NCI-H1092 (cell line): ENCODE measurements around the gene PEX5L.

Source experiments
- DNase-seq: peaks from one replicate; lab custom pipeline; 2025; lab: John Stamatoyannopoulos, UW

The PEX5L gene

GRCh38 chr3:179897231-179897630 is 139.5 kb downstream of the PEX5L start:
- DNase-seq: no peak

- no peak for DNase-seq
These were observed 140.2 kb downstream of the PEX5L start for GRCh38 chr3:179896507-179896906.

- DNase-seq: no peak
These were observed 141.4 kb downstream of the PEX5L start for GRCh38 chr3:179895330-179895729.

- no peak for DNase-seq
These were observed 149.3 kb downstream of the PEX5L start for GRCh38 chr3:179887295-179887943.

- no peak for DNase-seq
These were observed 150.8 kb downstream of the PEX5L start for GRCh38 chr3:179885950-179886349.

- no peak for DNase-seq
These were observed 152.6 kb downstream of the PEX5L start for GRCh38 chr3:179884136-179884535.

- DNase-seq: no peak
These were observed 154.4 kb downstream of the PEX5L start for GRCh38 chr3:179882292-179882691.

GRCh38 chr3:179881791-179882190 is 154.9 kb downstream of the PEX5L start:
- peak; percentile 6 for DNase-seq

- no peak for DNase-seq
These were observed 155.9 kb downstream of the PEX5L start for GRCh38 chr3:179880868-179881267.

GRCh38 chr3:179876440-179876839 is 160.3 kb downstream of the PEX5L start:
- no peak for DNase-seq

GRCh38 chr3:179872842-179873241 is 163.9 kb downstream of the PEX5L start:
- no peak for DNase-seq

- DNase-seq: no peak
These were observed 165.0 kb downstream of the PEX5L start for GRCh38 chr3:179871782-179872181.

GRCh38 chr3:179868715-179869114 is 168.0 kb downstream of the PEX5L start:
- no peak for DNase-seq

- no peak for DNase-seq
These were observed 168.8 kb downstream of the PEX5L start for GRCh38 chr3:179867961-179868360.

- no peak for DNase-seq
These were observed 170.8 kb downstream of the PEX5L start for GRCh38 chr3:179865861-179866505.

GRCh38 chr3:179861953-179862352 is 174.8 kb downstream of the PEX5L start:
- DNase-seq: no peak

- DNase-seq: no peak
These were observed 175.4 kb downstream of the PEX5L start for GRCh38 chr3:179861292-179861691.

- no peak for DNase-seq
These were observed 176.2 kb downstream of the PEX5L start for GRCh38 chr3:179860275-179861107.

GRCh38 chr3:179853176-179853575 is 183.6 kb downstream of the PEX5L start:
- no peak for DNase-seq

GRCh38 chr3:179852142-179852905 is 184.4 kb downstream of the PEX5L start:
- DNase-seq: no peak

GRCh38 chr3:179848711-179849110 is 188.0 kb downstream of the PEX5L start:
- DNase-seq: no peak

GRCh38 chr3:179842061-179842460 is 194.7 kb downstream of the PEX5L start:
- DNase-seq: no peak
